Liver (tissue), 3 donors: ENCODE data around the gene GSKIP.

Experiments
- JUND ChIP-seq, 2 donors: IDR thresholded peaks; 2 replicates each; pipeline ENCODE4 v1.6.1; 2016; ENCODE audit warnings: antibody characterized with exemption in 2 of 2
- TF ChIP-seq, protein P1 (sequence below): fragments of 150-350 bp; IDR thresholded peaks from 2 replicates; pipeline ENCODE4 v1.5.1; 2017; ENCODE audit warnings: improper control_type of control experiment, low read depth, low read length; ENCODE audit not compliant: missing input control
- TF ChIP-seq, protein P2 (sequence below): IDR thresholded peaks from 2 replicates; pipeline ENCODE4 v1.6.1; 2016; ENCODE audit warnings: antibody characterized with exemption
- donor health status: healthy.
- donor health status: healthy.

DNA sequence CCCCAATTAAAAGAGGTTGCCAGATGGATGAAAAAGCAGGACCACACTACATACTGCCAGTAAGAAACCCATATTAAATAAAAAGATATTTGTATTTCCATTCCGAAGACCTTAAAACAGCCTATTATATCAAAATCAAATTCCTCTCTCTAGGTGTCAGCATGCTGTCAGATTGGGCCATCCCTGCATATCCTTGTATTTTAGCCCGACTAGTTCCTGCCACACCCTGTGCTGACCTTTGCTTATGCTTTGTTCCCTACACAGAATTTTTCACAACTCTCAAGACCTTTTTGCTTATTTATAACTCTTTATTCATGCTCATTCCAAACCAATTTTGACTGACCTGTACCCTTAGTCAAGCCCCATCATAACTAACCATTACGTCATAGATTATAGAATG is 12.8 kb downstream of the GSKIP start:
- TF ChIP-seq JUND (IDR thresholded peaks at IDR 0.05), result no peak
- TF ChIP-seq, protein P1, sequence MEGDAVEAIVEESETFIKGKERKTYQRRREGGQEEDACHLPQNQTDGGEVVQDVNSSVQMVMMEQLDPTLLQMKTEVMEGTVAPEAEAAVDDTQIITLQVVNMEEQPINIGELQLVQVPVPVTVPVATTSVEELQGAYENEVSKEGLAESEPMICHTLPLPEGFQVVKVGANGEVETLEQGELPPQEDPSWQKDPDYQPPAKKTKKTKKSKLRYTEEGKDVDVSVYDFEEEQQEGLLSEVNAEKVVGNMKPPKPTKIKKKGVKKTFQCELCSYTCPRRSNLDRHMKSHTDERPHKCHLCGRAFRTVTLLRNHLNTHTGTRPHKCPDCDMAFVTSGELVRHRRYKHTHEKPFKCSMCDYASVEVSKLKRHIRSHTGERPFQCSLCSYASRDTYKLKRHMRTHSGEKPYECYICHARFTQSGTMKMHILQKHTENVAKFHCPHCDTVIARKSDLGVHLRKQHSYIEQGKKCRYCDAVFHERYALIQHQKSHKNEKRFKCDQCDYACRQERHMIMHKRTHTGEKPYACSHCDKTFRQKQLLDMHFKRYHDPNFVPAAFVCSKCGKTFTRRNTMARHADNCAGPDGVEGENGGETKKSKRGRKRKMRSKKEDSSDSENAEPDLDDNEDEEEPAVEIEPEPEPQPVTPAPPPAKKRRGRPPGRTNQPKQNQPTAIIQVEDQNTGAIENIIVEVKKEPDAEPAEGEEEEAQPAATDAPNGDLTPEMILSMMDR, result no peak
- TF ChIP-seq, protein P2, sequence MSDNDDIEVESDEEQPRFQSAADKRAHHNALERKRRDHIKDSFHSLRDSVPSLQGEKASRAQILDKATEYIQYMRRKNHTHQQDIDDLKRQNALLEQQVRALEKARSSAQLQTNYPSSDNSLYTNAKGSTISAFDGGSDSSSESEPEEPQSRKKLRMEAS, result no peak
